HepG2 (cell line): Measurements from ENCODE around the gene CYB561.

ENCODE experiments used
- ESRRA ChIP-seq: sonication (generic); formaldehyde crosslinking; IDR thresholded peaks from 2 replicates; pipeline ENCODE4 v1.5.1; 2020; ENCODE audit warnings: mild to moderate bottlenecking, low read depth, missing genetic modification reagents
- FOSL2 ChIP-seq: sonication (generic); formaldehyde crosslinking; IDR thresholded peaks from 2 replicates; pipeline ENCODE4 v1.4.0; 2020; ENCODE audit warnings: missing genetic modification reagents
- MAZ ChIP-seq, 2 experiments: sonication (generic) in 1 of 2; formaldehyde crosslinking in 1 of 2; IDR thresholded peaks; 2 replicates each; pipeline versions ENCODE4 v1.5.0 to v1.6.1; 2012 to 2020; ENCODE audit warnings: low read depth in 2 of 2, mild to moderate bottlenecking in 2 of 2, borderline replicate concordance in 1 of 2, improper control_type of control experiment in 1 of 2, low read length in 1 of 2, missing genetic modification reagents in 1 of 2, moderate library complexity in 1 of 2
- NFYB ChIP-seq: sonication (generic); formaldehyde crosslinking; IDR thresholded peaks from 2 replicates; pipeline ENCODE4 v1.4.0; 2020; ENCODE audit warnings: missing genetic modification reagents
- RFX3 ChIP-seq: IDR thresholded peaks from 2 replicates; pipeline ENCODE4 v1.6.1; 2016; ENCODE audit warnings: missing biosample characterization, missing genetic modification reagents
- RFX5 ChIP-seq: IDR thresholded peaks from 2 replicates; pipeline ENCODE4 v1.6.1; 2011; ENCODE audit warnings: low read depth, low read length, improper control_type of control experiment
- ZBTB43 ChIP-seq: sonication (generic); formaldehyde crosslinking; conservative IDR thresholded peaks from 2 replicates; pipeline ENCODE4 v1.4.0; 2020; ENCODE audit warnings: missing genetic modification reagents
- ZBTB46 ChIP-seq: sonication (generic); formaldehyde crosslinking; IDR thresholded peaks from 2 replicates; pipeline ENCODE4 v1.4.0; 2020; ENCODE audit warnings: mild to moderate bottlenecking, missing genetic modification reagents, borderline replicate concordance
- ZHX1 ChIP-seq: sonication (generic); formaldehyde crosslinking; IDR thresholded peaks from 2 replicates; pipeline ENCODE4 v1.8.1; 2022; ENCODE audit warnings: low read depth, mild to moderate bottlenecking, missing genetic modification reagents
- ZNF280D ChIP-seq: sonication (generic); formaldehyde crosslinking; IDR thresholded peaks from 2 replicates; pipeline ENCODE4 v1.5.1; 2020; ENCODE audit warnings: mild to moderate bottlenecking, missing genetic modification reagents

- TF ChIP-seq ZBTB46 (CRISPR knock-in tag) (no peak), ESRRA (CRISPR knock-in tag) (no peak), RFX3 (CRISPR knock-in tag) (no peak), FOSL2 (no peak), ZBTB43 (no peak), MAZ (IDR thresholded peaks at IDR 0.05; ENCODE audit: borderline replicate concordance, low read depth, low read length) (no peak), MAZ (CRISPR knock-in tag; IDR thresholded peaks at IDR 0.05; ENCODE audit: low read depth) (no peak), NFYB (CRISPR knock-in tag) (no peak), RFX5 (no peak), ZHX1 (no peak), ZNF280D (CRISPR knock-in tag) (no peak)
Observed at GRCh38 chr17:63493411-63493810, 47.3 kb upstream of the CYB561 start.
